H1 (cell line): Measurements from ENCODE around the gene CPTP. TPM values are rescaled to one million over a fixed set of nuclear protein-coding genes. Genes with fewer than 3 reads are reported as not detected.

Experiments used
- CTCF ChIA-PET: fragments of 300-600 bp; sonication (Branson Sonifier 250); formaldehyde crosslinking; loops from one replicate; lab custom pipeline; 2021; ENCODE audit not compliant: partially characterized antibody; lab: Charles Lee
- POLR2A ChIA-PET: fragments of 300-600 bp; sonication (Branson Sonifier 250); formaldehyde crosslinking; loops from one replicate; lab custom pipeline; 2021; ENCODE audit warnings: inconsistent platforms; ENCODE audit not compliant: partially characterized antibody; lab: Charles Lee
- DNase-seq, 2 experiments: peaks; one replicate each; pipeline versions ENCODE4 v3.0.0 to v3.0.0-alpha.2; 2010 to 2022; ENCODE audit warnings: low spot score in 2 of 2, low read depth in 1 of 2, mixed read lengths in 1 of 2
- FAIRE-seq: peaks from 2 replicates; lab custom pipeline; 2011; peaks lifted over from hg19 to GRCh38; lab: Jason Lieb, UNC
- H2AFZ ChIP-seq: 2 replicates; pipeline ENCODE4 v1.8.1; 2012; ENCODE audit warnings: low read length, inconsistent platforms
- H2AK5ac ChIP-seq: 2 replicates; pipeline ENCODE4 v1.6.1; 2013; ENCODE audit warnings: low read depth, low read length
- H2BK120ac ChIP-seq: replicated peaks from 2 replicates; pipeline ENCODE3; 2013; ENCODE audit warnings: low read depth, low read length, inconsistent platforms
- H2BK12ac ChIP-seq: 2 replicates; pipeline ENCODE4 v1.6.1; 2013; ENCODE audit warnings: low read depth, low read length
- H2BK15ac ChIP-seq: 2 replicates; pipeline ENCODE4 v1.6.1; 2013; ENCODE audit warnings: low read length
- H2BK20ac ChIP-seq: 2 replicates; pipeline ENCODE4 v1.6.1; 2013; ENCODE audit warnings: low read length
- H2BK5ac ChIP-seq: 2 replicates; pipeline ENCODE4 v1.6.1; 2013; ENCODE audit warnings: low read depth, low read length
- H3K14ac ChIP-seq: 2 replicates; pipeline ENCODE4 v1.6.1; 2013; ENCODE audit warnings: inconsistent platforms; ENCODE audit not compliant: insufficient read length
- H3K18ac ChIP-seq: 2 replicates; pipeline ENCODE4 v1.6.1; 2013; ENCODE audit warnings: low read length; ENCODE audit errors: extremely low read depth
- H3K23ac ChIP-seq: 2 replicates; pipeline ENCODE4 v1.6.1; 2013; ENCODE audit warnings: inconsistent platforms; ENCODE audit not compliant: insufficient read length
- H3K23me2 ChIP-seq: 2 replicates; pipeline ENCODE4 v1.6.1; 2013; ENCODE audit warnings: low read depth, low read length
- H3K27ac ChIP-seq: 2 replicates; pipeline ENCODE4 v1.6.1; 2011; ENCODE audit warnings: low read depth, low read length, inconsistent platforms
- H3K27me3 ChIP-seq, 4 experiments: replicated peaks in 1 of 4; 1 replicate in 1 of 4; 2 replicates in 3 of 4; pipeline versions ENCODE4 v1.6.1 to v1.8.1; 2011 to 2013; ENCODE audit warnings: low read length in 3 of 4, mild to moderate bottlenecking in 3 of 4, inconsistent platforms in 2 of 4, mixed read lengths in 2 of 4, moderate library complexity in 1 of 4; ENCODE audit not compliant: control insufficient read depth in 3 of 4, insufficient read depth in 3 of 4; ENCODE audit errors: extremely low read depth in 1 of 4
- H3K36me3 ChIP-seq, 4 experiments: 2 replicates each; pipeline versions ENCODE4 v1.6.1 to v1.8.1; 2011 to 2013; ENCODE audit warnings: mild to moderate bottlenecking in 4 of 4, low read length in 3 of 4, moderate library complexity in 2 of 4, control low read depth in 1 of 4, inconsistent platforms in 1 of 4; ENCODE audit not compliant: insufficient read depth in 4 of 4, control insufficient read depth in 2 of 4
- H3K4ac ChIP-seq: replicated peaks from 2 replicates; pipeline ENCODE3; 2013; ENCODE audit warnings: low read length, low read depth, mixed read lengths, inconsistent platforms; ENCODE audit not compliant: insufficient read length
- H3K4me1 ChIP-seq, 4 experiments: replicated peaks in 1 of 4; 1 replicate in 1 of 4; 2 replicates in 3 of 4; pipeline versions ENCODE4 v1.6.1 to v1.8.1; 2011 to 2013; ENCODE audit warnings: low read length in 3 of 4, inconsistent platforms in 2 of 4, mixed read lengths in 1 of 4; ENCODE audit not compliant: insufficient read depth in 4 of 4, control insufficient read depth in 3 of 4
- H3K4me2 ChIP-seq, 2 experiments: 2 replicates each; pipeline versions ENCODE4 v1.6.1 to v1.8.1; 2011 to 2013; ENCODE audit warnings: low read depth in 2 of 2, low read length in 2 of 2, control low read depth in 1 of 2, inconsistent platforms in 1 of 2, mild to moderate bottlenecking in 1 of 2; ENCODE audit not compliant: insufficient read depth in 1 of 2
- H3K4me3 ChIP-seq, 4 experiments: fragments of 200-600, 300-600 bp in 1 of 4; sonication (generic), shearing (Covaris generic), sonication (Bioruptor Twin) in 1 of 4; 2 replicates each; pipeline versions ENCODE4 v1.5.1 to v1.8.1; 2011 to 2016; ENCODE audit warnings: low read length in 4 of 4, low read depth in 3 of 4, control low read depth in 2 of 4, inconsistent platforms in 2 of 4, mild to moderate bottlenecking in 2 of 4, mixed read lengths in 1 of 4, moderate library complexity in 1 of 4; ENCODE audit not compliant: insufficient read depth in 2 of 4; ENCODE audit errors: extremely low read depth in 1 of 4
- H3K56ac ChIP-seq: replicated peaks from 2 replicates; pipeline ENCODE3; 2013; ENCODE audit warnings: low read depth, mild to moderate bottlenecking, mixed read lengths, low read length, inconsistent platforms; ENCODE audit not compliant: insufficient read length
- H3K79me1 ChIP-seq: 2 replicates; pipeline ENCODE4 v1.6.1; 2013; ENCODE audit warnings: low read depth, low read length, control low read depth
- H3K79me2 ChIP-seq, 2 experiments: 2 replicates each; pipeline versions ENCODE4 v1.6.1 to v1.8.1; 2012 to 2013; ENCODE audit warnings: low read length in 2 of 2, mild to moderate bottlenecking in 2 of 2, inconsistent platforms in 1 of 2; ENCODE audit not compliant: insufficient read depth in 2 of 2, control insufficient read depth in 1 of 2
- H3K9ac ChIP-seq, 4 experiments: replicated peaks in 1 of 4; 1 replicate in 1 of 4; 2 replicates in 3 of 4; pipeline versions ENCODE4 v1.6.1 to v1.8.1; 2011 to 2013; ENCODE audit warnings: low read depth in 3 of 4, low read length in 3 of 4, control low read depth in 2 of 4, mild to moderate bottlenecking in 2 of 4, moderate library complexity in 2 of 4, inconsistent platforms in 1 of 4; ENCODE audit errors: extremely low read depth in 1 of 4
- H3K9me3 ChIP-seq, 2 experiments: 2 replicates each; pipeline versions ENCODE4 v1.6.1 to v1.8.1; 2012 to 2013; ENCODE audit warnings: mild to moderate bottlenecking in 2 of 2, moderate library complexity in 2 of 2, control low read depth in 1 of 2, inconsistent platforms in 1 of 2, low read depth in 1 of 2, low read length in 1 of 2, mixed read lengths in 1 of 2; ENCODE audit not compliant: insufficient read depth in 2 of 2
- H4K20me1 ChIP-seq, 2 experiments: replicated peaks in 1 of 2; 2 replicates each; pipeline versions ENCODE3 to v1.8.1; 2011 to 2013; ENCODE audit warnings: inconsistent platforms in 2 of 2, low read length in 2 of 2, mild to moderate bottlenecking in 1 of 2; ENCODE audit not compliant: insufficient read depth in 2 of 2, control insufficient read depth in 1 of 2
- H4K5ac ChIP-seq: 2 replicates; pipeline ENCODE4 v1.6.1; 2013; ENCODE audit warnings: low read length, low read depth, mixed read lengths, inconsistent platforms; ENCODE audit not compliant: insufficient read length
- H4K8ac ChIP-seq: 2 replicates; pipeline ENCODE4 v1.8.0; 2013; ENCODE audit warnings: mild to moderate bottlenecking, moderate library complexity, low read length, inconsistent platforms; ENCODE audit not compliant: insufficient read depth; ENCODE audit errors: extremely low read depth
- H4K91ac ChIP-seq: replicated peaks from 2 replicates; pipeline ENCODE3; 2013; ENCODE audit warnings: low read length, mixed read lengths, inconsistent platforms; ENCODE audit not compliant: insufficient read length
- POLR2A ChIP-seq, 2 experiments: IDR thresholded peaks; 1 replicate in 1 of 2; 2 replicates in 1 of 2; pipeline ENCODE4 v1.6.1; 2011; ENCODE audit warnings: low read depth in 2 of 2, low read length in 2 of 2, mild to moderate bottlenecking in 2 of 2; ENCODE audit errors: control extremely low read depth in 1 of 2
- POLR2AphosphoS5 ChIP-seq: IDR thresholded peaks from 2 replicates; pipeline ENCODE4 v1.6.1; 2011; ENCODE audit warnings: low read depth, low read length
- SIN3A ChIP-seq, 2 experiments: IDR thresholded peaks in 1 of 2; conservative IDR thresholded peaks in 1 of 2; 2 replicates each; pipeline ENCODE4 v1.6.1; 2011 to 2012; ENCODE audit warnings: low read length in 2 of 2, improper control_type of control experiment in 1 of 2, low read depth in 1 of 2, mild to moderate bottlenecking in 1 of 2
- SP4 ChIP-seq: IDR thresholded peaks from 2 replicates; pipeline ENCODE4 v1.6.1; 2012; ENCODE audit warnings: low read length, inconsistent platforms
- TAF7 ChIP-seq: optimal IDR thresholded peaks from 2 replicates; pipeline ENCODE3; 2011; ENCODE audit warnings: low read depth, mild to moderate bottlenecking, inconsistent platforms, low read length, moderate library complexity, borderline replicate concordance
- TCF12 ChIP-seq: IDR thresholded peaks from 2 replicates; pipeline ENCODE4 v1.6.1; 2011; ENCODE audit warnings: low read depth, mild to moderate bottlenecking, low read length
- ZNF274 ChIP-seq: IDR thresholded peaks from 2 replicates; pipeline ENCODE4 v1.7.0; 2012; ENCODE audit warnings: low read length, borderline replicate concordance; ENCODE audit errors: extremely low read depth
- WGBS, 2 experiments: shearing (Covaris generic) in 1 of 2; methylation state at CpG; one replicate each; pipeline versions ENCODE4 v1.1.6 to v1.1.7; 2013 to 2015; ENCODE audit warnings: low lambda C conversion rate in 2 of 2, mixed read lengths in 2 of 2, inconsistent platforms in 1 of 2, low coverage in 1 of 2, missing lambda C conversion rate in 1 of 2; ENCODE audit not compliant: insufficient replicate concordance in 2 of 2, insufficient coverage in 1 of 2, insufficient read length in 1 of 2; ENCODE audit errors: extremely low coverage in 1 of 2, missing lambda C conversion rate in 1 of 2; 5-methylcytosine and 5-hydroxymethylcytosine counted together
- polyA plus RNA-seq, 7 experiments: library from polyadenylated mRNA; depleted of rRNA in 3 of 7; stranded (reverse) in 5 of 7; unstranded in 2 of 7; fragments of >200 nt in 5 of 7; fragments of 200-250 nt in 2 of 7; gene quantifications; 1 replicate in 5 of 7; 2 replicates in 1 of 7; 4 replicates in 1 of 7; pipeline versions ENCODE4 v1.2.1 to v1.2.3, GENCODE V29; 2011 to 2013; ENCODE audit warnings: missing spikeins in 2 of 7, mixed read lengths in 2 of 7
- total RNA-seq: library from RNA; stranded (reverse); fragmentation: NEBNext Ultra II Directional; extraction: Animal tissue kit (Norgen Biotek cat#: 25700); gene quantifications from 2 replicates; pipeline ENCODE4 v1.2.1, GENCODE V29; 2021
- TF ChIP-seq, protein P1 (sequence below): IDR thresholded peaks from 2 replicates; pipeline ENCODE4 v1.6.1; 2011; ENCODE audit warnings: low read length, improper control_type of control experiment

The CPTP gene
- total and polyA plus RNA-seq, 2 of the 8 experiments (the other 6 are each of a cell fraction or from before 2014, with no cell fraction given) = 8.1 to 10.6 TPM

DNA sequence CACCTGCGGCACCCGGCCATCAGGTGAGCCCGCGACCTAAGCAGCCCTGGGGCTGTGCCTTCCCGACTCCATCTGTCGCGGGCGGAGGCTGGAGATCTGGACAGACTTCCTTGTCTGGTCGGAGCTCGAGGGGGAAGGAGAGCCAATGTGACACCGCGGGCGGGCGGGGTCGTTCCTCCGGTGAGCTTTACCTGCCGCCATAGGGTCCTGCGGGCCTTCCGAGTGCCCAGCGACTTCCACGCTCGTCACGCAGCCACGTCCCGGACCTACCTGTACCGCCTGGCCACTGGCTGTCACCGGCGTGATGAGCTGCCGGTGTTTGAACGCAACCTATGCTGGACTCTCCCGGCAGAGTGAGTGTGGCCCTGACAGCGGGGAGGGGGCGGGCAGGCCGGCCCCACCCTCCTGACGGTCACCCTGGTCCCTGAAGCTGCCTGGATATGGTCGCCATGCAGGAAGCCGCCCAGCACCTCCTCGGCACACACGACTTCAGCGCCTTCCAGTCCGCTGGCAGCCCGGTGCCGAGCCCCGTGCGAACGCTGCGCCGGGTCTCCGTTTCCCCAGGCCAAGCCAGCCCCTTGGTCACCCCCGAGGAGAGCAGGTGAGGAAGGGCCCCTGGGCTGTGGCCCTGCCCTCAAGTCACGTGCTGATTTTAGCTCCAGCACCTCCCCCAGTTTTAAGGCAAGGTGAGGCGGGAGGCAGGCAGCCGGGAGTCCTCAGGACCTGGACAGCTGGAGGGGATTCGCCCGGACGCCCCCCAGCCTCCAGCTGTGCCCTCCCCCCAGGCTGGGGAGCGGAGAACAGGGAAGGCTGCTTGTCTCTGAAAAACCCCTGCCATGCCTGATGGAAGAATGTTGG lies 15.1 kb upstream of the CPTP start:
- H4K20me1 ChIP-seq = peaks cover 5 to 26% of the 10 kb centered on the region in 2 experiments
- ChIA-PET CTCF (interaction anchor here (0.8 to 1.5 kb wide), 7 partner anchors 9 to 96 kb away, joined by 3 to 8 read pairs (median 3); no protein-coding TSS in a partner anchor), POLR2A (interaction anchor here (0.8 to 10.1 kb wide), 18 partner anchors 9 to 254 kb away, joined by 3 to 134 read pairs (median 4); partner anchors contain the start of genes CCNL2 and TAS1R3)
- peak overlapping the region; percentile 77 to 98 (median 87) for H3K4me3 ChIP-seq
- H3K79me1 ChIP-seq = peaks cover 4% of the 10 kb centered on the region
- 38% methylated on average over 41 of the region's 57 CpGs; no CpG with 5 or more reads in 1 of the 2 experiments for WGBS, 2 experiments
- 0 out of 2 replicates have a peak overlapping the region, but pooled peaks have one; percentile 75 for H2BK12ac ChIP-seq
- no peak overlapping the region for H2BK20ac ChIP-seq
- peaks cover 0 to 4% (median 1%) of the 10 kb centered on the region in 4 experiments; a peak in 1 of 7 replicates for H3K27me3 ChIP-seq
- no peak overlapping the region for H3K14ac ChIP-seq
- peaks cover 21% of the 10 kb centered on the region; the same call in 1 of the 2 replicates for H3K23me2 ChIP-seq
- peak overlapping the region; percentile 66 to 78 for H3K4me2 ChIP-seq
- H4K91ac ChIP-seq = no peak overlapping the region
- H3K9ac ChIP-seq = peak overlapping the region in 3 of 4 experiments; percentile 51 to 71 (median 70); a peak in 5 of 7 replicates
- FAIRE-seq (no peak), DNase-seq (no peak)
- no peak overlapping the region for H2AK5ac ChIP-seq
- H3K23ac ChIP-seq = no peak overlapping the region
- H3K9me3 ChIP-seq = no peaks in the 10 kb centered on the region
- H3K4ac ChIP-seq = peak overlapping the region; percentile 69
- H4K5ac ChIP-seq = peak overlapping the region; percentile 52
- peaks cover 14 to 38% (median 31%) of the 10 kb centered on the region in 4 experiments for H3K36me3 ChIP-seq
- H2BK120ac ChIP-seq = no peak overlapping the region
- H3K4me1 ChIP-seq = peaks cover 0 to 38% (median 28%) of the 10 kb centered on the region in 4 experiments; a peak in 6 of 7 replicates
- H2AFZ ChIP-seq = no peak overlapping the region
- H3K27ac ChIP-seq = no peak overlapping the region; the same call in 1 of the 2 replicates
- no peak overlapping the region for H2BK15ac ChIP-seq
- peaks cover 0 to 6% of the 10 kb centered on the region in 2 experiments; a peak in 1 of 4 replicates for H3K79me2 ChIP-seq
- no peak overlapping the region for H3K56ac ChIP-seq
- peak; percentile 24 for TF ChIP-seq POLR2AphosphoS5
- no peak for TF ChIP-seq ZNF274
- TF ChIP-seq SP4 = no peak
- TF ChIP-seq, protein P1, sequence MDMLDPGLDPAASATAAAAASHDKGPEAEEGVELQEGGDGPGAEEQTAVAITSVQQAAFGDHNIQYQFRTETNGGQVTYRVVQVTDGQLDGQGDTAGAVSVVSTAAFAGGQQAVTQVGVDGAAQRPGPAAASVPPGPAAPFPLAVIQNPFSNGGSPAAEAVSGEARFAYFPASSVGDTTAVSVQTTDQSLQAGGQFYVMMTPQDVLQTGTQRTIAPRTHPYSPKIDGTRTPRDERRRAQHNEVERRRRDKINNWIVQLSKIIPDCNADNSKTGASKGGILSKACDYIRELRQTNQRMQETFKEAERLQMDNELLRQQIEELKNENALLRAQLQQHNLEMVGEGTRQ = peak; percentile 74
- TF ChIP-seq POLR2A (IDR thresholded peaks at IDR 0.05; ENCODE audit: control extremely low read depth in 1 of 2, low read depth in 2 of 2, low read length in 2 of 2) = 0 out of 3 replicates have a peak, but pooled peaks of 1 of the 2 experiments have one; percentile 18
- TF ChIP-seq TAF7 = peak; percentile 24
- TF ChIP-seq SIN3A (conservative IDR thresholded peaks at IDR 0.05 in 1 of 2, IDR thresholded peaks at IDR 0.05 in 1 of 2; ENCODE audit: low read depth in 1 of 2, low read length in 2 of 2) = 0 out of 4 replicates have a peak, but pooled peaks of 1 of the 2 experiments have one; percentile 35
- TF ChIP-seq TCF12 = no peak
- H4K8ac ChIP-seq = peak overlapping the region; percentile 14
- no peak overlapping the region for H2BK5ac ChIP-seq
- no peak overlapping the region for H3K18ac ChIP-seq
